NCI-H82 treated with DMSO at 0.1 percent for 48 hours (cell line): ENCODE data around the gene GPR171.
"Not testable (repeated sequence)": the region's sequence is repeated elsewhere in the genome, so short reads cannot be mapped to it uniquely, and the experiment has no call there.

ENCODE experiments used
- DNase-seq: peaks from one replicate; lab custom pipeline; 2025; ENCODE audit not compliant: unreplicated experiment; lab: John Stamatoyannopoulos, UW

GPR171 gene

GRCh38 chr3:151203051-151203420, at the start of gene GPR171:
GPR171 (minus strand) TSS chr3:151203216; CDS start chr3:151199386, 3,830 bp downstream.
- DNase-seq, result no peak

- no peak for DNase-seq
These were observed 45.8 kb upstream of the GPR171 start for GRCh38 chr3:151248772-151249337.

- not testable (repeated sequence) for DNase-seq
These were observed 39.0 kb upstream of the GPR171 start for GRCh38 chr3:151242006-151242405.

GRCh38 chr3:151236736-151237135, 33.7 kb upstream of the GPR171 start:
- DNase-seq, result no peak

GRCh38 chr3:151236316-151236715, 33.3 kb upstream of the GPR171 start:
- DNase-seq, result no peak

GRCh38 chr3:151234825-151235224, 31.8 kb upstream of the GPR171 start:
- no peak for DNase-seq

GRCh38 chr3:151232991-151233390, 30.0 kb upstream of the GPR171 start:
- no peak for DNase-seq

GRCh38 chr3:151232403-151232802, 29.4 kb upstream of the GPR171 start:
- not testable (repeated sequence) for DNase-seq

- no peak for DNase-seq
These were observed 27.6 kb upstream of the GPR171 start for GRCh38 chr3:151230646-151231045.

- DNase-seq, result no peak
These were observed 25.6 kb upstream of the GPR171 start for GRCh38 chr3:151228666-151229040.

- DNase-seq, result peak; percentile 39
These were observed 25.0 kb upstream of the GPR171 start for GRCh38 chr3:151227807-151228665.

GRCh38 chr3:151227266-151227806, 24.3 kb upstream of the GPR171 start:
- no peak for DNase-seq

GRCh38 chr3:151226825-151227224, 23.8 kb upstream of the GPR171 start:
- no peak for DNase-seq

- DNase-seq, result no peak
These were observed 23.1 kb upstream of the GPR171 start for GRCh38 chr3:151226088-151226563.

GRCh38 chr3:151225040-151225975, 22.3 kb upstream of the GPR171 start:
- no peak for DNase-seq

- DNase-seq, result no peak
These were observed 21.4 kb upstream of the GPR171 start for GRCh38 chr3:151224268-151224866.

- DNase-seq, result no peak
These were observed 16.0 kb upstream of the GPR171 start for GRCh38 chr3:151219056-151219455.

- DNase-seq, result peak; percentile 23
These were observed 15.1 kb upstream of the GPR171 start for GRCh38 chr3:151218136-151218535.

- DNase-seq, result no peak
These were observed 13.9 kb upstream of the GPR171 start for GRCh38 chr3:151216641-151217607.
